Endothelial cell (in vitro differentiated cells): ENCODE results near the gene CCDC149. TPM values are rescaled to one million over a fixed set of nuclear protein-coding genes. Genes with fewer than 3 reads are reported as not detected.

Experiments
- DNase-seq: peaks from one replicate; pipeline ENCODE4 v3.0.0; 2021; ENCODE audit warnings: low spot score
- H3K27ac Mint-ChIP-seq: one replicate; pipeline ENCODE4 v1.8.0; 2021; ENCODE audit warnings: mixed read lengths, inconsistent platforms; ENCODE audit not compliant: unreplicated experiment
- H3K27me3 Mint-ChIP-seq: one replicate; pipeline ENCODE4 v1.8.0; 2021; ENCODE audit warnings: mild to moderate bottlenecking, moderate library complexity, mixed read lengths, inconsistent platforms; ENCODE audit not compliant: unreplicated experiment
- H3K36me3 Mint-ChIP-seq: one replicate; pipeline ENCODE4 v1.8.0; 2021; ENCODE audit warnings: mild to moderate bottlenecking, low read depth, mixed read lengths, inconsistent platforms; ENCODE audit not compliant: unreplicated experiment
- H3K4me1 Mint-ChIP-seq: one replicate; pipeline ENCODE4 v1.8.0; 2021; ENCODE audit warnings: mild to moderate bottlenecking, mixed read lengths, inconsistent platforms; ENCODE audit not compliant: unreplicated experiment
- H3K4me3 Mint-ChIP-seq: one replicate; pipeline ENCODE4 v1.8.0; 2021; ENCODE audit warnings: mild to moderate bottlenecking, mixed read lengths, inconsistent platforms; ENCODE audit not compliant: unreplicated experiment
- H3K9me3 Mint-ChIP-seq: one replicate; pipeline ENCODE4 v1.8.0; 2021; ENCODE audit warnings: mixed read lengths, inconsistent platforms; ENCODE audit not compliant: unreplicated experiment
- CTCF ChIP-seq: fragments of 200-600 bp; sonication (generic); IDR thresholded peaks from one replicate; pipeline ENCODE4 v1.5.0; 2021; ENCODE audit warnings: antibody characterized with exemption; ENCODE audit not compliant: unreplicated experiment
- total RNA-seq: library from RNA; stranded (reverse); fragmentation: NEBNext Ultra II Directional; extraction: Animal tissue kit (Norgen Biotek cat#: 25700); gene quantifications from one replicate; pipeline ENCODE4 v1.2.1, GENCODE V29; 2021; ENCODE audit not compliant: unreplicated experiment

Gene CCDC149
- total RNA-seq, 1 donor from 2014 or later, result 4.0 TPM

- no peak overlapping the region for H3K27ac Mint-ChIP-seq
- peaks cover 7% of the 10 kb centered on the region for H3K36me3 Mint-ChIP-seq
- H3K27me3 Mint-ChIP-seq, result peaks cover 4% of the 10 kb centered on the region
- no peak overlapping the region for H3K4me3 Mint-ChIP-seq
- DNase-seq, result no peak
- TF ChIP-seq CTCF, result no peak
- no peaks in the 10 kb centered on the region for H3K9me3 Mint-ChIP-seq
- H3K4me1 Mint-ChIP-seq, result peaks cover 3% of the 10 kb centered on the region
Measured at GRCh38 chr4:24808955-24809354, 103.9 kb downstream of the CCDC149 start.

GRCh38 chr4:24808261-24808660, 104.6 kb downstream of the CCDC149 start:
- peaks cover 3% of the 10 kb centered on the region for H3K4me1 Mint-ChIP-seq
- H3K9me3 Mint-ChIP-seq, result no peaks in the 10 kb centered on the region
- no peak for DNase-seq
- no peak overlapping the region for H3K27ac Mint-ChIP-seq
- H3K27me3 Mint-ChIP-seq, result peaks cover 4% of the 10 kb centered on the region
- no peak overlapping the region for H3K4me3 Mint-ChIP-seq
- no peak for TF ChIP-seq CTCF
- peaks cover 7% of the 10 kb centered on the region for H3K36me3 Mint-ChIP-seq

- no peak for TF ChIP-seq CTCF
Measured at GRCh38 chr4:24807611-24808010, 105.2 kb downstream of the CCDC149 start.

GRCh38 chr4:24806206-24806990, 106.4 kb downstream of the CCDC149 start:
- H3K27ac Mint-ChIP-seq, result no peak overlapping the region
- DNase-seq, result no peak
- peaks cover 7% of the 10 kb centered on the region for H3K36me3 Mint-ChIP-seq
- no peaks in the 10 kb centered on the region for H3K9me3 Mint-ChIP-seq
- H3K27me3 Mint-ChIP-seq, result peaks cover 2% of the 10 kb centered on the region
- H3K4me3 Mint-ChIP-seq, result no peak overlapping the region
- TF ChIP-seq CTCF, result no peak
- peaks cover 3% of the 10 kb centered on the region for H3K4me1 Mint-ChIP-seq

More at GRCh38 chr4:24807611-24808010, 105.2 kb downstream of the CCDC149 start:
- Mint-ChIP-seq H3K36me3 (peaks cover 7% of the 10 kb centered on the region), H3K4me1 (peaks cover 3% of the 10 kb centered on the region), H3K9me3 (no peaks in the 10 kb centered on the region), H3K27me3 (peaks cover 4% of the 10 kb centered on the region), H3K27ac (no peak overlapping the region), H3K4me3 (no peak overlapping the region)
- DNase-seq, result no peak

- Mint-ChIP-seq H3K27me3 (peaks cover 7% of the 10 kb centered on the region), H3K27ac (no peak overlapping the region), H3K4me1 (peaks cover 6% of the 10 kb centered on the region), H3K36me3 (peaks cover 7% of the 10 kb centered on the region), H3K4me3 (no peak overlapping the region), H3K9me3 (no peaks in the 10 kb centered on the region)
- no peak for DNase-seq
- no peak for TF ChIP-seq CTCF
Measured at GRCh38 chr4:24805566-24805965, 107.3 kb downstream of the CCDC149 start.
